ENCODE results near the gene PRR18.
A peak's percentile ranks its signal among the peaks of the same experiment; 100 is the strongest.

Gene PRR18

DNA sequence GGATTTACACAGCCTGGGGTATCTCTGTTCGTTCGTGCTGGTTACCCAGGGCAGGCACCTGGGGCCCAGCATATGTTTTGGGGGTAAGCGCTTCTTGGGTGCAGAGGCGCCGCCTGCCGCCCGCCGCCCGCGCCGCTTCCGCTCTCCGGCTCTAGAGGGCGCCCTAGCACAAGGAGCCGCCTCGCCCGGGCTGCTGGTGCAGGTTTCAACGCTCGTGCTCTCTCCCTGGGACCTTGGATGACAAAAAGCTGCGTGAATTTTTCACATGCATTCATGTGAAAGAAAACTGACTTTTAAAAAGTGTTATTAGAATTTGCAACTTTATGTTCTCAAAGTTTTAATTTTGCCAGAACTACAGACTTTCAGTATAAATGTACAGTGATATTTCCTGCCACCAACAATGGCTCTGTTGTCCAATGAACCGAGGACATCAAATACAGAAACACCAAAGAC lies 32.5 kb downstream of the PRR18 start:
- ChIA-PET CTCF (interaction anchor here (0.6 to 1.1 kb wide), 9 partner anchors 9 to 182 kb away, joined by 3 to 6 read pairs (median 4); no protein-coding TSS in a partner anchor), POLR2A (no interaction called here)
- TF ChIP-seq FOXM1 (IDR thresholded peaks at IDR 0.05; ENCODE audit: borderline replicate concordance) (no peak), ZNF384 (IDR thresholded peaks at IDR 0.05) (no peak), L3MBTL2 (conservative IDR thresholded peaks at IDR 0.05) (no peak), TARDBP (IDR thresholded peaks at IDR 0.05) (no peak), LEF1 (IDR thresholded peaks at IDR 0.05; ENCODE audit: borderline replicate concordance) (no peak), CTBP1 (IDR thresholded peaks at IDR 0.05; ENCODE audit: borderline replicate concordance) (no peak), ARNT (IDR thresholded peaks at IDR 0.05) (no peak), BHLHE40 (IDR thresholded peaks at IDR 0.05; ENCODE audit: borderline replicate concordance) (no peak), SP1 (IDR thresholded peaks at IDR 0.05) (no peak), SUZ12 (IDR thresholded peaks at IDR 0.05) (no peak), HDGF (IDR thresholded peaks at IDR 0.05; ENCODE audit: borderline replicate concordance) (no peak), FOXK2 (IDR thresholded peaks at IDR 0.05) (no peak), ELF4 (IDR thresholded peaks at IDR 0.05) (no peak), NFRKB (IDR thresholded peaks at IDR 0.05) (no peak)
- TF ChIP-seq, protein P1, sequence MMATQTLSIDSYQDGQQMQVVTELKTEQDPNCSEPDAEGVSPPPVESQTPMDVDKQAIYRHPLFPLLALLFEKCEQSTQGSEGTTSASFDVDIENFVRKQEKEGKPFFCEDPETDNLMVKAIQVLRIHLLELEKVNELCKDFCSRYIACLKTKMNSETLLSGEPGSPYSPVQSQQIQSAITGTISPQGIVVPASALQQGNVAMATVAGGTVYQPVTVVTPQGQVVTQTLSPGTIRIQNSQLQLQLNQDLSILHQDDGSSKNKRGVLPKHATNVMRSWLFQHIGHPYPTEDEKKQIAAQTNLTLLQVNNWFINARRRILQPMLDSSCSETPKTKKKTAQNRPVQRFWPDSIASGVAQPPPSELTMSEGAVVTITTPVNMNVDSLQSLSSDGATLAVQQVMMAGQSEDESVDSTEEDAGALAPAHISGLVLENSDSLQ (IDR thresholded peaks at IDR 0.05): no peak
- DNase-seq (ENCODE audit: extremely low spot score): peak; percentile 87

DNA sequence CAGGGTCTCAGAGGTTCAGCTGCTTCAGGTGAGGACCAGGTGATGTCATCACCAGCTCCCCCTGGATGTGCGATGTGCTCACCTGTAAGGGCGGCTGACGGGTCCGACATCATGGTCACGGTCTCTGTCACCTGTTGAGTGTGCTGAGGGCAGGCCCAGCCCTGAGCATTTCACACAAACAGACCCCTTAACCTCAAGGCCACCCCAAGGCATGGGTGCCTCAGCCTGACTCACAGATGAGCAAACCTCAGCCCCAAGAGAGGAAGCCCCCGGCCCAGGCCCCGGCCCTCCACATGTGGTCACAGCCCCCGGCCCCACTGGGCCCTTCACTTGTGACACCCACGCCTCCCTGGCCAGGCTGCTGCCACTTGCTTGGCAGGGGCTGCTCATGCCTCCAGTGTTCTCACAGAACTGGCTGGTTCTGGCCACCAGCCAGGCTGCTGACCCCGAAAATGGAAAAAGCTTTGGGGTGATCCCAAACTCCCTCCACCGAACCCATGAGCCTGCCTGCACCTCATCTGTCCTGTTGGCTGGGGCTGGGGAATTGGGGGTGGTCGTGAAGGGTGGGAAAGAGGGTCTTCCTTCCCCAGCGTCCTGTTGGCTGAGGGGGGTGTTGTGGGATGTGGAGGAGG lies 33.3 kb downstream of the PRR18 start:
- TF ChIP-seq SUZ12 (IDR thresholded peaks at IDR 0.05) (no peak), L3MBTL2 (conservative IDR thresholded peaks at IDR 0.05) (no peak), FOXM1 (IDR thresholded peaks at IDR 0.05; ENCODE audit: borderline replicate concordance) (no peak), CTBP1 (IDR thresholded peaks at IDR 0.05; ENCODE audit: borderline replicate concordance) (no peak), ARNT (IDR thresholded peaks at IDR 0.05) (no peak), FOXK2 (IDR thresholded peaks at IDR 0.05) (no peak), LEF1 (IDR thresholded peaks at IDR 0.05; ENCODE audit: borderline replicate concordance) (no peak), TARDBP (IDR thresholded peaks at IDR 0.05) (no peak), ELF4 (IDR thresholded peaks at IDR 0.05) (no peak), FOXA1 (IDR thresholded peaks at IDR 0.05) (no peak), BHLHE40 (IDR thresholded peaks at IDR 0.05; ENCODE audit: borderline replicate concordance) (no peak), ZNF384 (IDR thresholded peaks at IDR 0.05) (no peak), HDGF (IDR thresholded peaks at IDR 0.05; ENCODE audit: borderline replicate concordance) (no peak), NFRKB (IDR thresholded peaks at IDR 0.05) (no peak), SP1 (IDR thresholded peaks at IDR 0.05) (no peak)
- TF ChIP-seq, protein P1 (IDR thresholded peaks at IDR 0.05): no peak
- no peak for DNase-seq (ENCODE audit: extremely low spot score)
- ChIA-PET CTCF (interaction anchor here (1.8 kb wide), 1 partner anchor 118 kb away, joined by 4 read pairs; no protein-coding TSS in a partner anchor), POLR2A (no interaction called here)

DNA sequence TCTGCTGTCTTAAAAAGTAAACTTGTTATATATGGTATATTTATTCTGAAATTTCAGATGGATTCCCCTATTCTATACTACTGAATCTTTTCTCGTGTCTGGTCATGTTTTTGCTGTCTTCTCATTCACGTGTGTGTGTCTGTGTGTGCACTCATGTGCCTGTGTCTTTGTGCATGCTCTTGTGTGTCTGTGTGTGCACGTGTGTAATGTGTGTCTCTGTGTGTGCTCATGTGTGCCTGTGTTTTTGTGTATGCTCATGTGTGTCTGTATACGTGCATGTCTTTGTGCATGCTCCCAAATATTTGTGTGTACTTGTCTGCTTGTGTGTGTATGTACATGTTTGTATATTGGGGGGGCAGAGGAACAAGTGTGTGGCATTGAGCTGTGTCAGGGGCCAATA lies 34.0 kb downstream of the PRR18 start:
- DNase-seq (ENCODE audit: extremely low spot score): no peak
- TF ChIP-seq HDGF (IDR thresholded peaks at IDR 0.05; ENCODE audit: borderline replicate concordance) (no peak), ZNF384 (IDR thresholded peaks at IDR 0.05) (no peak), ARNT (IDR thresholded peaks at IDR 0.05) (no peak), CTBP1 (IDR thresholded peaks at IDR 0.05; ENCODE audit: borderline replicate concordance) (no peak), L3MBTL2 (conservative IDR thresholded peaks at IDR 0.05) (no peak)
- ChIA-PET POLR2A (no interaction called here), CTCF (interaction anchor here (1.8 kb wide), 1 partner anchor 117 kb away, joined by 4 read pairs; no protein-coding TSS in a partner anchor)

DNA sequence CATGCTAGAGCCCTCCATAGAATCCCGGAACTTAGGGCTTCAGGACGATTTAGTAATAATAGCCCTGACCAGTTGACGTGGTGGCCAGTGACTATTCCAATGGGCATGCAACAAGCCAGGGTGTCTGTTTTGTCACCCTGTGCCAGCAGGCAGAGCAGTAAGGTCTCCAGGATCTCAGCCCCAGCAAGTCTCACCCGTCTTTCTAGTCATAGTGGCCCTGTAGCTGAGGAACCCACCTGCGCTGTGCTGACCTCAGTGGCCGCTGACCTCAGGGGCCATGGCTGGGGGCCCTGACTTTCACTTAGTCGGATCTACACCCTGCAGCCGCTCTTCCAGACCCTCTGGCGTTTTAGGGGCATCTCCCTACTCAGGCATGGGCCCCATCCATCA lies 36.8 kb downstream of the PRR18 start:
- TF ChIP-seq ARNT (IDR thresholded peaks at IDR 0.05): no peak
- no peak for TF ChIP-seq LEF1 (IDR thresholded peaks at IDR 0.05; ENCODE audit: borderline replicate concordance)
- TF ChIP-seq FOXA1 (IDR thresholded peaks at IDR 0.05): no peak
- no peak for TF ChIP-seq ELF4 (IDR thresholded peaks at IDR 0.05)
- TF ChIP-seq L3MBTL2 (conservative IDR thresholded peaks at IDR 0.05): no peak
- no peak for TF ChIP-seq ZNF384 (IDR thresholded peaks at IDR 0.05)
- TF ChIP-seq, protein P1 (IDR thresholded peaks at IDR 0.05): no peak
- TF ChIP-seq NFRKB (IDR thresholded peaks at IDR 0.05): no peak
- no peak for TF ChIP-seq SP1 (IDR thresholded peaks at IDR 0.05)
- POLR2A ChIA-PET: no interaction called here
- CTCF ChIA-PET: no interaction called here
- no peak for DNase-seq (ENCODE audit: extremely low spot score)

DNA sequence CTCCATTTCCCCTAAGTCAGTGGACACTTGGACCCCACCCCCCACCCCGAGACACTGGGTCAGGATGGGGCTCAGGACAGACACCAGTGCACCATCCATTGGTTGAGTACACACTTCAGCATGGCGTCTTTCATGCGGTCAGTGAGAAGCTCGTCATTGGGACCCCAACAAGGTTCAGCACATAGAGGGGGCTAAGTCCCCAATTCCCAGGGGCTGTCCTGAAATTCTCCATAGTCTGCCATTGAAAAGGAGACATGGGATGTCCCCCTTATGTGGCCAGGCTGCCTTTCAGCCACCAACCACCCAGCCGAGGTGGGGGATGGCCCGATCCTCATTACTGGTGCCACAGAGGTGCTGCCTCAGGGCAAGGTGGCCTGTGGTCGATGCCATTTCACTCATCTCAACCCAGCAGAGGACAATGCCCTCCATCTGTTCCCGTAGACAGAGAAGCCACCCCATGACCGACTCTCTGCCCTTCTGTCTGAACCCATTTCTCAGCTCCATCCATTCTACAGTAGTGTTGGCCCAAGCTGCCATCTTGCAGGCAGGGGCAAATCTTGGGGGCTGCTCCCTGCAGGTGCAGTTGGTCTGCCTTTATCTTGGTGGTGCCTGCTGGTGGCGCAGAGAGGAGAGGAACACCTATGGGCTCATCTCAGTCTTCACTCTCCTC lies 37.4 kb downstream of the PRR18 start:
- DNase-seq (ENCODE audit: extremely low spot score): no peak
- POLR2A ChIA-PET: no interaction called here
- TF ChIP-seq, protein P1 (IDR thresholded peaks at IDR 0.05): no peak
- TF ChIP-seq TARDBP (IDR thresholded peaks at IDR 0.05) (no peak), ARNT (IDR thresholded peaks at IDR 0.05) (no peak), FOXA1 (IDR thresholded peaks at IDR 0.05) (no peak), FOXM1 (IDR thresholded peaks at IDR 0.05; ENCODE audit: borderline replicate concordance) (no peak), LEF1 (IDR thresholded peaks at IDR 0.05; ENCODE audit: borderline replicate concordance) (no peak)
- CTCF ChIA-PET: no interaction called here
